Measurements from ENCODE around the gene ZNF593OS. TPM values are rescaled to one million over a fixed set of nuclear protein-coding genes. Genes with fewer than 3 reads are reported as not detected.

The ZNF593OS gene
- total RNA-seq (not detected), polyA plus RNA-seq (under 1 TPM; 0.35 to 0.68 TPM)

- 88 to 94% methylated on average over 34 of the region's 34 CpGs for WGBS, 2 donors
- Histone ChIP-seq H3K27ac (no peak within 1 kb of the TSS), H3K9me3 (no peaks in the 10 kb centered on the region), H3K36me3 (no peaks in the 10 kb centered on the region), H3K27me3 (no peaks in the 10 kb centered on the region), H3K4me1 (peaks cover 0 to 9% (median 9%) of the 10 kb centered on the region in 3 donors), H3K4me3 (peak within 1 kb of the TSS in 3 of 4 donors; percentile 93 to 98 (median 94))
- TF ChIP-seq CTCF (IDR thresholded peaks at IDR 0.05) = no peak
- intact Hi-C loops (cut with DNase I) = loop anchor here in 1 of 3 donors (10.0 kb wide), 1 partner anchor 63 kb away; the partner anchor contains the start of gene CEP85
- DNase-seq (peak in 2 of 6 donors; percentile 48 to 63), ATAC-seq (no peak), FAIRE-seq (no peak)
These were observed at the start of gene ZNF593OS for GRCh38 chr1:26171084-26172072. ZNF593OS (minus strand) TSS chr1:26171832; CDS start chr1:26171661, 171 bp downstream.

GRCh38 chr1:26221094-26221493 lies 49.5 kb upstream of the ZNF593OS start:
- DNase-seq = no peak

DNA sequence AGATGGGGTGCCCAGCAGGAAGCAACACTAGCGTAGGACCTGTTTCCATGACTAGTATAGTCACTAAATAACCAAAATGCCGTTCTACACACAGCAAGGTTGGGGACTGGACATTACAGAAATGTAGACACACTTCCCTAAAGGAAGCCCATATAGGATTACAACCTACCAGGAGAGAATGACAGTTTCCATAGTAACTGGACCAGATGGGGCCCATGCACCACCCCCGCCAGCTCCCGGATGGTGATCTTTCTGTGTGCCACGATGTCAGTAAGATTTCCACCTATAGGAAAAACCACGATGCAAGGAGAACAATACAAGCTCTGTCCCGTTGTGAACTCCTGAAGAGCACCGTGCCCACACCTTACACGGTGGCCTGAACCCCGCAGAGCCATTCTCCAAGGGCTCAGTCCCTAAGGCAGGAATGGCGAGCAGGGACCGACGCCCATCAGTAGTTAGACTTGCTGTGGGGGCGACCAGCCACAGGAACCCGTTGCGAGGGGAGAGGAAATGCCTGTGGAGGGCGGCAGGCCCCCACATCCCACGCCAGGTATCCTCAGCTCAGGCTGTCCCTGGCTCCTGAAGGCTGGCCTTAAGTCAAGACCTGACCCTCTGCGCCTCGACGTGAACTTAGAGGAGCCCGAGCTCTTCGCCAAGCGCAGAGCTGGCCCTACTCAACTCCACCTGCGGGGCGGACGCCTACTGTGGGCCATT lies 48.7 kb upstream of the ZNF593OS start:
- intact Hi-C loops (cut with DNase I) = no loop called here
- no peaks in the 10 kb centered on the region for H3K36me3 ChIP-seq
- ATAC-seq (no peak), DNase-seq (no peak), FAIRE-seq (no peak)
- H3K27me3 ChIP-seq = no peaks in the 10 kb centered on the region
- 66 to 68% methylated on average over 27 of the region's 27 CpGs for WGBS, 2 donors
- H3K9me3 ChIP-seq = no peaks in the 10 kb centered on the region
- no peak overlapping the region for H3K4me3 ChIP-seq
- no peak overlapping the region for H3K27ac ChIP-seq
- TF ChIP-seq CTCF (IDR thresholded peaks at IDR 0.05) = no peak
- no peaks in the 10 kb centered on the region for H3K4me1 ChIP-seq

More at GRCh38 chr1:26221094-26221493, 49.5 kb upstream of the ZNF593OS start:
- Histone ChIP-seq H3K4me3 (no peak overlapping the region), H3K4me1 (peaks cover 0 to 4% (median 0%) of the 10 kb centered on the region in 3 donors), H3K9me3 (no peaks in the 10 kb centered on the region), H3K27ac (no peak overlapping the region), H3K36me3 (no peaks in the 10 kb centered on the region), H3K27me3 (no peaks in the 10 kb centered on the region)
- no peak for TF ChIP-seq CTCF (IDR thresholded peaks at IDR 0.05)
- no peak for ATAC-seq
- WGBS, 2 donors = 90 to 97% methylated on average over 2 of the region's 2 CpGs
- intact Hi-C loops (cut with DNase I) = no loop called here
- no peak for FAIRE-seq

DNA sequence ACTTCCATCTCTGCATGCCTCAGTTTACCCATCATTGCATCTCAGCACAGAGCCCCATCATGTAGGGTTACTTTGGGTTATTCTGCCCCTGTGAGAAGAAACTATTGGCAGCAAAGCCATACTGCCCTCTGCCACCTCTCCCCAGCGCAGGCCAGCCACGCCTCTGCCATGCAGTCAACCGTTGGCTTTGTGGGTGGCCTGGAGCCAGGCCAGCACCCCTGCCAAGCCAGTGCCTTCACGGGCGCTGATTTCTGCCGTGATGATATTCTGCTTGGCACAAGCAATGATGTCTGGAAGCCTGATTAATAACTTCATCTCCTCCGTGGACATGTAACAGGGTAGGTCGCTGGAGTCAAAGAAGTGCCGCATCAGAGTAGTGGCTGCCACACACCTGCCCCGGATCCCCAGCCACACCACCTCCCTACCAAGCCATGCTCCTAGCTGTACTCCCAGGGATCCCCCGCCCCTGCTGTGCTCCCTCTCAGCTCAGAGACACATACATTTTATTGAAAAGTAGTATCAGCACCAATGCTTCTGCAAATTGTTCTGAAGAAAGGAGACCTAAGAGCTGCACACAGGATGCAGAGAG lies 47.4 kb upstream of the ZNF593OS start:
- H3K27ac ChIP-seq = no peak overlapping the region

More for the DNA sequence above, 47.4 kb upstream of the ZNF593OS start:
- Histone ChIP-seq H3K36me3 (no peaks in the 10 kb centered on the region), H3K9me3 (no peaks in the 10 kb centered on the region), H3K4me1 (no peaks in the 10 kb centered on the region), H3K4me3 (no peak overlapping the region), H3K27me3 (no peaks in the 10 kb centered on the region)
- FAIRE-seq = no peak
- no peak for TF ChIP-seq CTCF (IDR thresholded peaks at IDR 0.05)
- peak; percentile 27 to 86 (median 62) for DNase-seq
- 35 to 44% methylated on average over 11 of the region's 11 CpGs for WGBS, 2 donors
- intact Hi-C loops (cut with DNase I) = no loop called here
- peak; percentile 82 to 91 (median 86) for ATAC-seq

Data from pancreas (tissue), 10 donors.